ENCODE measurements around the gene BRIX1. TPM values are rescaled to one million over a fixed set of nuclear protein-coding genes. Genes with fewer than 3 reads are reported as not detected.

BRIX1 gene
- total and polyA plus RNA-seq, 2 of the 13 experiments (the other 11 are each of a cell fraction or from before 2014, with no cell fraction given) = 23.6 to 78.4 TPM

- TF ChIP-seq GTF2F1 (IDR thresholded peaks at IDR 0.05; ENCODE audit: low read length) = no peak
- no peak for TF ChIP-seq ZFP1 (CRISPR knock-in tag; IDR thresholded peaks at IDR 0.05)
- no peak for TF ChIP-seq ZNF782 (CRISPR knock-in tag; IDR thresholded peaks at IDR 0.05; ENCODE audit: borderline replicate concordance)
- TF ChIP-seq ATF6 (CRISPR knock-in tag; conservative IDR thresholded peaks at IDR 0.05) = no peak
- TF ChIP-seq STAT5B (CRISPR knock-in tag; IDR thresholded peaks at IDR 0.05) = no peak
- no peak for TF ChIP-seq ZNF143 (CRISPR knock-in tag; IDR thresholded peaks at IDR 0.05)
- no peak for TF ChIP-seq TOE1 (CRISPR knock-in tag; IDR thresholded peaks at IDR 0.05)
Measured at GRCh38 chr5:34924462-34924765, 8.9 kb downstream of the BRIX1 start (continued).

GRCh38 chr5:34926318-34926888, 10.9 kb downstream of the BRIX1 start:
- Histone ChIP-seq H3K4me3 (replicated peaks in 1 of 3; ENCODE audit: insufficient read depth in 1 of 3, low read depth in 2 of 3, low read length in 3 of 3) (no peak overlapping the region), H3K9me3 (ENCODE audit: low read length) (no peaks in the 10 kb centered on the region), H3K79me2 (ENCODE audit: insufficient read depth, low read length) (peaks cover 13% of the 10 kb centered on the region), H3K4me1 (ENCODE audit: insufficient read depth, low read length) (peaks cover 14% of the 10 kb centered on the region), H3K4me2 (ENCODE audit: low read depth, low read length) (no peak overlapping the region), H3K27ac (ENCODE audit: extremely low read length, insufficient read depth, low read length) (no peak overlapping the region), H4K20me1 (ENCODE audit: insufficient read depth, low read length) (no peaks in the 10 kb centered on the region), H3K36me3 (replicated peaks in 1 of 2; ENCODE audit: control insufficient read depth in 1 of 2, insufficient read depth in 2 of 2, low read length in 2 of 2) (peaks cover 9 to 46% of the 10 kb centered on the region in 2 experiments), H3K9ac (ENCODE audit: insufficient read depth, low read depth, low read length) (no peak overlapping the region), H2AFZ (ENCODE audit: low read length) (no peak overlapping the region), H3K27me3 (ENCODE audit: control insufficient read depth in 1 of 2, insufficient read depth in 2 of 2, low read length in 2 of 2) (no peaks in the 10 kb centered on the region; a peak in 1 of 5 replicates)
- DNase-seq (ENCODE audit: low spot score) (no peak), FAIRE-seq (no peak), ATAC-seq (no peak)
- in situ Hi-C loops (cut with HindIII; ENCODE audit: extremely low pct_ligation_motif_present, low pct_unique_long_range_greater_than_20kb) (no loop called here), intact Hi-C loops (cut with micrococcal nuclease; ENCODE audit: unreplicated experiment) (loop anchor here (5.0 kb wide), 1 partner anchor 1226 kb away; the partner anchor contains the start of genes LMBRD2 and SKP2)
- TF ChIP-seq ZNF580 (CRISPR knock-in tag; IDR thresholded peaks at IDR 0.05; ENCODE audit: borderline replicate concordance, low read depth) = no peak
- TF ChIP-seq ZNF772 (CRISPR knock-in tag; IDR thresholded peaks at IDR 0.05) = no peak
- POLR2A ChIA-PET = no interaction called here
- BruUV-seq (replicated peaks) = no TSS peak
- CTCF ChIA-PET (ENCODE audit: low intra/inter-chr PET ratio, low total read pairs) = no interaction called here
- 93% methylated on average over 3 of the region's 3 CpGs for WGBS (ENCODE audit: low lambda C conversion rate)

Data from HepG2 (cell line).